Gastrocnemius medialis (tissue), 4 donors: ENCODE measurements around the gene FBXL14. TPM values are rescaled to one million over a fixed set of nuclear protein-coding genes. Genes with fewer than 3 reads are reported as not detected.

Experiments
- ATAC-seq, 2 donors: fragments of 150-250 bp; one replicate each; pipeline ENCODE4 v1.9.1; 2016
- DNase-seq, 2 donors: peaks; one replicate each; pipeline ENCODE4 v3.0.0-alpha.2; 2019
- H3K27ac ChIP-seq, 4 donors: fragments of 200-600 bp; sonication (generic); 1 replicate in 1 of 4; 2 replicates in 3 of 4; pipeline ENCODE4 v1.5.1; 2016 to 2018; ENCODE audit warnings: mild to moderate bottlenecking in 2 of 4, moderate library complexity in 1 of 4
- H3K27me3 ChIP-seq, 3 donors: fragments of 200-600 bp; sonication (generic) in 2 of 3; 1 replicate in 1 of 3; 2 replicates in 2 of 3; pipeline versions ENCODE4 v1.5.1 to v1.6.0; 2016 to 2019; ENCODE audit warnings: mild to moderate bottlenecking in 1 of 3, moderate library complexity in 1 of 3
- H3K36me3 ChIP-seq, 2 donors: fragments of 200-600 bp; sonication (generic) in 1 of 2; one replicate each; pipeline ENCODE4 v1.5.1; 2017 to 2018
- H3K4me1 ChIP-seq, 2 donors: fragments of 200-600 bp; sonication (generic) in 1 of 2; one replicate each; pipeline ENCODE4 v1.5.1; 2016 to 2017; ENCODE audit warnings: mild to moderate bottlenecking in 2 of 2
- H3K4me3 ChIP-seq, 4 donors: fragments of 200-600 bp; sonication (generic) in 3 of 4; 1 replicate in 1 of 4; 2 replicates in 3 of 4; pipeline ENCODE4 v1.5.1; 2016 to 2019; ENCODE audit warnings: mild to moderate bottlenecking in 2 of 4
- H3K9me3 ChIP-seq, 3 donors: fragments of 200-600 bp; sonication (generic) in 2 of 3; 1 replicate in 1 of 3; 2 replicates in 2 of 3; pipeline ENCODE4 v1.5.1; 2016 to 2019
- POLR2A ChIP-seq, 2 donors: fragments of 450-650 bp; IDR thresholded peaks; one replicate each; pipeline ENCODE4 v1.6.1; 2017; ENCODE audit warnings: antibody characterized with exemption in 2 of 2, mild to moderate bottlenecking in 2 of 2, moderate library complexity in 2 of 2
- in situ Hi-C, 4 donors: fragments of 200-750 bp; cut with MboI; loops; one replicate each; pipeline versions ENCODE4 v1.15.0 to v1.8.0; 2017; ENCODE audit warnings: low sequenced_read_pairs in 4 of 4
- intact Hi-C: fragments of 100-400 bp; cut with DNase I; formaldehyde crosslinking; loops from one replicate; pipeline ENCODE4 v1.15.1; 2023; ENCODE audit warnings: low total_unique reads
- total RNA-seq, 4 donors: library from RNA; depleted of rRNA; stranded (reverse); fragments of >200 nt; gene quantifications; one replicate each; pipeline versions ENCODE4 v1.1.0 to v1.2.3, GENCODE V29; 2016
- TF ChIP-seq, protein P1 (sequence below), 5 experiments: fragments of 450-650 bp in 3 of 5; fragments of 200-600 bp in 2 of 5; sonication (generic) in 2 of 5; IDR thresholded peaks in 4 of 5; conservative IDR thresholded peaks in 1 of 5; 1 replicate in 4 of 5; 2 replicates in 1 of 5; pipeline ENCODE4 v1.5.1; 2016 to 2019; ENCODE audit warnings: antibody characterized with exemption in 5 of 5, mild to moderate bottlenecking in 3 of 5, moderate library complexity in 3 of 5

Gene FBXL14
- 10 to 100 TPM in 1 of 4 donors, 1 to 10 TPM in 3; 5.8 to 11.5 (median 7.4) TPM for total RNA-seq

DNA sequence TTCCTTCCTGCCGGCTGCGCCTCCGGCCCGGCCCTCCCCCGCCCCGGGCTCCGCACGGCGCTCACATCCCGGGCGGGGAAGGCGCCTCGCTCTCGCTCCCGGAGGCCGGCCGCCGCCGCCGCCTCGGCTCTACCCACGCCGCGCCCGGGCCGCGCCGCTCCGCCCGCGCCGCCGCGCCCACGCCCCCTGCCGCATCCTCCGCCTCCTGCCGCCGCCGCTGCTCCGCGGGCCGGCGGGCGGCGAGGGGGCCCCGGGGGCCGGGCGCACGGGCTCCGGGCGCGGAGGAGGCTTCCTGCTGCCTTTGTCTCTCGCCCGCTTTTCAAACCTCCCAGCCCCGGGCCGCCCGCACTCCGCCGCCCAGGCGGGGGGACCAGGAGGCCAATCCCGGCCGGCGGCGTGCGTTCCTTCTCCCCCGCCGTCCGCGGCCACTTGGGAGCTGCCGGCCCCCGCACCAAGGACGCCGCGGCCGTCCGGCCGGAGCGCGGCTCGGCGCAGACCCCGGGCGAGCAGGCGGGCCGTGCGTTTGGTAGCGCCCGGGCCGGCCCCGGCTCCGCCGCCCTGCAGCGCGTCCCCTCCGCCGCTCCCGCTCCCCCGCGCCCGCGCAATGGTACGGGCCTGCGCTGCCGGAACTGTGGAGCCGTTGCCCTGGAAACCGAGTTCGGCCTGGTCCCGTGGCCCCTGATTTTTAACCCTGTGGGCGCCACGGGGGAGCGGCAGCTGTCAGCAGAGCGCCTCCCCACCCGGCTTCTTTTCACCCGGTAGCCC, at the start of gene FBXL14:
FBXL14 (minus strand) TSS at position 321 of the 765 bp plus-strand sequence. CDS start 515 bp downstream, outside the sequence.
- intact Hi-C loops: no loop called here
- peak within 1 kb of the TSS; percentile 83 to 92 (median 91) for H3K27ac ChIP-seq
- no peaks in the 10 kb centered on the region for H3K9me3 ChIP-seq
- in situ Hi-C loops: loop anchor here (25.0 kb wide), 3 partner anchors 307 to 1032 kb away; partner anchors contain the start of gene ERC1 (in 2 of the 4)
- ATAC-seq: peak; percentile 81 to 83
- no peaks in the 10 kb centered on the region for H3K36me3 ChIP-seq
- H3K27me3 ChIP-seq: no peaks in the 10 kb centered on the region
- H3K4me1 ChIP-seq: peaks cover 30 to 39% of the 10 kb centered on the region in 2 donors
- peak; percentile 81 to 83 for DNase-seq
- peak within 1 kb of the TSS; percentile 78 to 90 (median 86) for H3K4me3 ChIP-seq
- TF ChIP-seq, protein P1, sequence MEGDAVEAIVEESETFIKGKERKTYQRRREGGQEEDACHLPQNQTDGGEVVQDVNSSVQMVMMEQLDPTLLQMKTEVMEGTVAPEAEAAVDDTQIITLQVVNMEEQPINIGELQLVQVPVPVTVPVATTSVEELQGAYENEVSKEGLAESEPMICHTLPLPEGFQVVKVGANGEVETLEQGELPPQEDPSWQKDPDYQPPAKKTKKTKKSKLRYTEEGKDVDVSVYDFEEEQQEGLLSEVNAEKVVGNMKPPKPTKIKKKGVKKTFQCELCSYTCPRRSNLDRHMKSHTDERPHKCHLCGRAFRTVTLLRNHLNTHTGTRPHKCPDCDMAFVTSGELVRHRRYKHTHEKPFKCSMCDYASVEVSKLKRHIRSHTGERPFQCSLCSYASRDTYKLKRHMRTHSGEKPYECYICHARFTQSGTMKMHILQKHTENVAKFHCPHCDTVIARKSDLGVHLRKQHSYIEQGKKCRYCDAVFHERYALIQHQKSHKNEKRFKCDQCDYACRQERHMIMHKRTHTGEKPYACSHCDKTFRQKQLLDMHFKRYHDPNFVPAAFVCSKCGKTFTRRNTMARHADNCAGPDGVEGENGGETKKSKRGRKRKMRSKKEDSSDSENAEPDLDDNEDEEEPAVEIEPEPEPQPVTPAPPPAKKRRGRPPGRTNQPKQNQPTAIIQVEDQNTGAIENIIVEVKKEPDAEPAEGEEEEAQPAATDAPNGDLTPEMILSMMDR (IDR thresholded peaks at IDR 0.05 in 4 of 5, conservative IDR thresholded peaks at IDR 0.05 in 1 of 5): peak in 1 of 5 experiments; percentile 18
- peak; percentile 24 to 55 for TF ChIP-seq POLR2A (IDR thresholded peaks at IDR 0.05)

DNA sequence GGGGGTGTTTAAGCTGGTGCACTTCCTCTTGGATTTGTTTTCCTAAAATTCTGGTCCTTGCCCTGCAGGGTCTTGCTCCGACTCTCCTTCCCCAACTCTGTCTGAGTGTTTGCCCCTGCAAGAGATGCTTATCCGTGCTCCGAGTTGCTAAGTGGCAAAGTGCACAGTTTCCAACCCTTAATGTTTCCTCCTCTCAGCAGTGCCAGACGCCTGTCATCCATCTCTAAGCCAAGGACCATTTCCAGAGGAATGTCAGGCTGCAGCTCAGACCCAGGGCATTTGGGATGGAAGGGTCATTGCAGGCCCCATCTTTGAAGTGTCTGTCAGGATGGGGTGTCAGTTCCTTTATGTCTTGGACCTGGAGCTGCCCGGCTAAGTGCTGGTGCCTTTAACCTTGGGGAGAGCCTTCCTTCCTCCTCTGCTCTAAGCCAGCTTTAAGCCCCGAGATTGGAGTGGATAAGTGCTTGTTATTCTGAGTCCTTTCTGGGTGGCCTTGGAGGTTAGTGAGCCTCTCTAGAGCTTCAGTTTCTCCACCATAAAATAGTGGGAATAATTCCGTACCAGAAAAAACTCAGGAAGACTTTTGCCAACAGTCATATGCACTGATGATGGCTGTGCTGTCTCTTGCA, 49.6 kb upstream of the FBXL14 start:
- intact Hi-C loops (no loop called here), in situ Hi-C loops (loop anchor here in 1 of 4 donors (25.0 kb wide), 1 partner anchor 1143 kb away; the partner anchor contains the start of gene FKBP4)
- ATAC-seq (no peak), DNase-seq (no peak)
- Histone ChIP-seq H3K4me3 (no peak overlapping the region), H3K9me3 (no peaks in the 10 kb centered on the region), H3K27ac (no peak overlapping the region), H3K36me3 (no peaks in the 10 kb centered on the region), H3K27me3 (no peaks in the 10 kb centered on the region), H3K4me1 (peaks cover 3 to 7% of the 10 kb centered on the region in 2 donors)
- TF ChIP-seq, protein P1 (IDR thresholded peaks at IDR 0.05 in 4 of 5, conservative IDR thresholded peaks at IDR 0.05 in 1 of 5): no peak
- no peak for TF ChIP-seq POLR2A (IDR thresholded peaks at IDR 0.05)

GRCh38 chr12:1643043-1643442, 48.7 kb upstream of the FBXL14 start:
- no peak for TF ChIP-seq POLR2A (IDR thresholded peaks at IDR 0.05)
- TF ChIP-seq, protein P1 (IDR thresholded peaks at IDR 0.05 in 4 of 5, conservative IDR thresholded peaks at IDR 0.05 in 1 of 5): no peak
- ATAC-seq: no peak
- intact Hi-C loops: no loop called here

DNA sequence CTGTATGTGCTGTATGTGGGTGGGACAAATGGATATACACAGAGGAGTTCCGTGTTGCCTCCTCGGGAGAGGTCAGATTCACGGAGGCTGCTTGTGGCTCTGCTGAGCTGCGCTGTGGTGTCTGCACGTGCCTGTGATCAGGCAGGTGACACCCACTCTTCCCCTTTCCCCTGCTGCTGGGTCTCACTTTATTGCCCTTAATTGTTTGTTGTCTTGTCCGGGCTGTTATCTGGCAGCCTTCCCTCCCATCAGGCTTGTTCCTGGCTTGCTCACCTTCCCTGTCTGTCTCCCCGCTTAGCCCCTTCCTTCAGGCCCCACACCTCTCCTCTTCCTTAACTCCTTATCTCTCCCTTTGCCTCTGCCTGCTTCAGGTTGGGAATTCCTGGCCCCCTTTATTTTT, 48.1 kb upstream of the FBXL14 start:
- Histone ChIP-seq H3K36me3 (no peaks in the 10 kb centered on the region), H3K27me3 (no peaks in the 10 kb centered on the region), H3K9me3 (no peaks in the 10 kb centered on the region), H3K4me1 (peaks cover 3 to 7% of the 10 kb centered on the region in 2 donors), H3K4me3 (no peak overlapping the region), H3K27ac (no peak overlapping the region)
- in situ Hi-C loops: loop anchor here in 1 of 4 donors (25.0 kb wide), 1 partner anchor 1145 kb away; the partner anchor contains the start of gene FKBP4
- no peak for DNase-seq
- intact Hi-C loops: no loop called here
- no peak for ATAC-seq
- TF ChIP-seq POLR2A (IDR thresholded peaks at IDR 0.05): no peak
- TF ChIP-seq, protein P1 (IDR thresholded peaks at IDR 0.05 in 4 of 5, conservative IDR thresholded peaks at IDR 0.05 in 1 of 5): no peak

More at GRCh38 chr12:1643043-1643442, 48.7 kb upstream of the FBXL14 start:
- no peaks in the 10 kb centered on the region for H3K36me3 ChIP-seq
- no peak overlapping the region for H3K27ac ChIP-seq
- H3K4me3 ChIP-seq: no peak overlapping the region
- in situ Hi-C loops: loop anchor here in 1 of 4 donors (25.0 kb wide), 1 partner anchor 1144 kb away; the partner anchor contains the start of gene FKBP4
- DNase-seq: no peak
- H3K9me3 ChIP-seq: no peaks in the 10 kb centered on the region
- H3K27me3 ChIP-seq: no peaks in the 10 kb centered on the region
- peaks cover 3 to 7% of the 10 kb centered on the region in 2 donors for H3K4me1 ChIP-seq
